K562 treated with DMSO at 1 percent for 12 hours (cell line): Measurements from ENCODE around the gene PDCD1. TPM values are rescaled to one million over a fixed set of nuclear protein-coding genes. Genes with fewer than 3 reads are reported as not detected.

Source experiments
- total RNA-seq: library from RNA; unstranded; fragments of 300-600 nt; gene quantifications from 2 replicates; pipeline ENCODE4 v1.2.3, GENCODE V29; 2022; ENCODE audit not compliant: insufficient read depth

The PDCD1 gene
- not detected in 2 replicates for total RNA-seq

DNA sequence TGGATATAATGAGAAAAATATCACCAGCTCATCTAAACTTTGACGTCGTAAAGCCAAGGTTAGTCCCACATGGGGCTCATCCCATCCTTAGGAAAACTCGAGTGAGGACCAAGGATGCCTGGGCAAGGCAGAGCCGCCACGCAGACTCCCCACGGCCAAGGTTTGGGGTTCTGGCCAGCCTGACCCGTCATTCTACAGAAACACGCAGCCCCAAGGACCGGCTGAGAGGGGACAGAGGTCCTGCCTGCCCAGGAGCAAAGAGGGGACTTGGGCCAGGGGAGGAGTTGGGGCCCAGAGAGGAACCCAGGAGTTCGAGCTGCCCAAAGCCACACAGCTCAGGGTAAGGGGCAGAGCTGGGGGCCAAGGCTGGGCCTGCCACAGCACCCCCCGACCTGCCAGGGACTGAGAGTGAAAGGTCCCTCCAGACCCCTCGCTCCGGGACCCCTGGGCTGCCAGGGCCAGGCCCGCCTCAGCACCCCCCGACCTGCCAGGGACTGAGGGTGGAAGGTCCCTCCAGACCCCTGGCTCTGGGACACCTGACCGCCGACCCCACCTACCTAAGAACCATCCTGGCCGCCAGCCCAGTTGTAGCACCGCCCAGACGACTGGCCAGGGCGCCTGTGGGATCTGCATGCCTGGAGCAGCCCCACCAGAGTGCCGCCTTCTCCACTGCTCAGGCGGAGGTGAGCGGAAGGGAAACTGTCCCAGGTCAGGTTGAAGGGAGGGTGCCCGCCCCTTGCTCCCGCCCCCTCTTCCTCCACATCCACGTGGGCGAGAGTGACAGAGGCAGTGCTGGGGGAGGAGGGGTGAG lies at the start of gene PDCD1:
PDCD1 (minus strand) TSS at position 689 of the 811 bp plus-strand sequence; CDS start at position 633, 56 bp downstream.

DNA sequence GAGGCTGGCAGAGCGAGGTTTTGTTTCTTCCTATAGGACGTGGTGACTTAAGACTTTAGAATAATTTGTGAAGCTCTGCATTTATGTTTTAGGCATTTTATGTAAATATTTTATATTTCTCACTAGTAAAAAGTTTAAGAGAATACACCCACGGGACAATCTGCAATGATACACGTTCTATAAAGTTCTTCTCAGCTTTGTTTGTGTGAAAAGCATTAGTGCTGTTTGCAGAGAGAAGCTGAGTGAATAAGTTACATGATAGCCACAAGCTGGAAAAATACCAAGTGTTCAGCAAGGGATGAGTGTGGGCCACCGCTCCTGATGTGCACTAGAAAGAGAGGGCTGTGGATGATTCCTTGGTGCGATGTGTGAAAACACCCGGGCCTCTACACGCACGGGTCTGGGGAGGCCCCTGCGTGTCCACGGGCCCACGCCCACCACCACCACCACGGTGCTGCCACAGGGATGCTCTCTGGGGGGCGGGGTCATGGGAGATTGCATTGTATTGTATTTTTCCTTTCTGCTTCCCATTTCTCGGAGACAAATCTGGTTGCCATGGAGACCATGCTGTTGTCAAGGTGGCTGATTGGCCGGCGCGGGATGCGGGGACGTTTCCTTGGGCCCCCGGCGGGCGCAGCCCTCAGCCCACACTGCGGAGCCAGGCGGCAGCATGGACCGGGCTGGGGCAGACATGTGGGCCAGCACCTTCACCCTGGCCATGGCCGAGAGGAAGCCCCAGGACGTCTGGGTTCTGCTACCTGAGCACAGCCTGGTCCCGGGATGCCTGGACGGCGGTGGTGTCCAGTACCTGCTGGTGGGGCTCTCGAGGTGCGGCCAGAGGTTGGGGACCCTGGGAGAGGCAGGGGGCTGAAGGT lies 10.6 kb upstream of the PDCD1 start, which contains the start of gene RTP5:
RTP5 (plus strand) TSS at position 643 of the 875 bp plus-strand sequence; CDS start at position 671, 28 bp downstream.

DNA sequence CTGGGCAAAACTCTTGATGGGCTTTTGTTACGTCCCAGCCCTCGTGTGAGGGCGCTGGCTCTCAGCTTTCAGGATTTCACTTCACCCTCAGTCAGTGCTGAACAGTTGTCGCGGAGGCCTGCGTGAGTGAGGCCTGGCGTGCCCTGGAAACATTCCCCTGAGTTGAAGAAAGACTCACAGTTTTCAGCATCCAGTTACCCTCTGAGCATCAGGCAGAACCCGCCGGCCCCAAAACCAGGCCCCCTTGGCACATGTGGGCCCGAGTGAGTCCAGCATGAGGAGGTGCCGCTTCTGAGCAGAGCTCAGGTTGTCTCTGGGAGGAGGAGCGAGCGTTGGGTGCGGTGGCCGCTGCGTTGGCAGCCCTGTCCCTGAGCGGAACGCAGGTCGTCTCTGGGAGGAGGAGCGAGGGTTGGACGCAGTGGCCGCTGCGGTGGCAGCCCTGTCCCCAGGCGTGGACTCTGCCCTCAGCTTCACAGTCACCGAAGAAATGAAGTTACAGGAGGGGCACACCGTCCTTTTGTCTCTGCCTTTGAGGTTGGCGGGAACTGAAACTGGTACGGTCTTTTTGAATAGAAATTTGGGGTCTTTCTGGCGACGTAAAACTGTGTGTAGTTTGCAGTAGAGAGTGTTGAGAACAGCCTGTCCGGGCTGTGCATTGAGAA lies 49.8 kb downstream of the PDCD1 start, which contains the start of gene NEU4:
NEU4 (plus strand) TSS at position 473 of the 662 bp plus-strand sequence. CDS start 5,292 bp downstream, outside the sequence.

Other genes with a start within 250 kb of the PDCD1 start
- 34.7 and 35.5 TPM in 2 replicates for gene THAP4, start 221.7 kb downstream of the PDCD1 start, total RNA-seq
- gene ATG4B, start 221.2 kb downstream of the PDCD1 start, total RNA-seq = 54.4 and 62.5 TPM in 2 replicates
- 99.0 and 131 TPM in 2 replicates for gene DTYMK, start 172.1 kb downstream of the PDCD1 start, total RNA-seq
- 9.3 and 22.2 TPM in 2 replicates for gene ING5, start 156.9 kb downstream of the PDCD1 start, total RNA-seq
- 7.8 and 12.0 TPM in 2 replicates for gene D2HGDH, start 124.3 kb downstream of the PDCD1 start, total RNA-seq
- not detected in 2 replicates for gene GAL3ST2, start 82.1 kb downstream of the PDCD1 start, total RNA-seq
- 0.56 and 1.8 TPM in 2 replicates for gene NEU4, start 49.7 kb downstream of the PDCD1 start, total RNA-seq
- not detected in 2 replicates for gene RTP5, start 10.8 kb upstream of the PDCD1 start, total RNA-seq